GM23248 (cell line): ENCODE results near the gene TRAPPC12.

Source experiments
- EZH2 ChIP-seq: fragments of 200-600 bp; sonication (generic); IDR thresholded peaks from 2 replicates; pipeline ENCODE4 v1.6.1; 2018; ENCODE audit warnings: antibody characterized with exemption, mild to moderate bottlenecking; ENCODE audit not compliant: insufficient read depth, poor library complexity, severe bottlenecking
- EZH2phosphoT487 ChIP-seq: fragments of 200-600 bp; sonication (generic); IDR thresholded peaks from 2 replicates; pipeline ENCODE4 v1.6.1; 2018; ENCODE audit warnings: antibody characterized with exemption, moderate library complexity, mild to moderate bottlenecking, low read depth; ENCODE audit not compliant: insufficient read depth

DNA sequence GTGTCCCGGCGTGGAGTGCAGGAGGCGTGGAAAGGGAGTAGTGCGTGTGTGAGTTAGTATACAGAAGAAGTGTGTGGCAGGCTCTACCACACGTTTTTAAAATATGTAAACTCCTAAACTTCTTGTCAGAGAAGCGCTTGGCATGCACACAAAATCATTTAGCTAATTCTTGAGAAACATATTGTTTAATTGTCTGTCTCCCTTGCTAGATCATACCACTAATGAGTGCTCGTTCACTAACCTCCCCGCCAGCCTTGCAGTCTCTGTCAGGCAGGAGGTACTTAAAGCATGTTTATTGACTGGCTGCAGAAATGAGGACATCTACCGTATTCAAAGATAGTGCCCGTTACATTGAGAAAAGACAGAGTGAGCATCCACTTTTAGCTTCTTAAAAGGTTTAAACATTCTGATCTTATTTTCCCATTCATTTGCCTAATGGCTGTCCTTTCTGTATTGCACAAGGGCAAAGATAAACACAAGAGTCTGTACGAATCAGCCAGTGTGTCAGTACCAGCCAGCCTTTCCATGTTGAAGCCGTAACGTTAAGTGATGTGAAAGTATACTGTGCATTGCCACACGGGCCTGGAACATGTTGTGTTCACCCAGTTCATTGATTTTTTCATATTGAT is 41.4 kb downstream of the TRAPPC12 start:
- TF ChIP-seq EZH2 (no peak), EZH2phosphoT487 (no peak)
